Gastrocnemius medialis (tissue), 4 donors: ENCODE results near the gene HADH. TPM values are rescaled to one million over a fixed set of nuclear protein-coding genes. Genes with fewer than 3 reads are reported as not detected.

Experiments
- ATAC-seq, 2 donors: fragments of 150-250 bp; one replicate each; pipeline ENCODE4 v1.9.1; 2016
- DNase-seq, 2 donors: peaks; one replicate each; pipeline ENCODE4 v3.0.0-alpha.2; 2019
- H3K27ac ChIP-seq, 4 donors: fragments of 200-600 bp; sonication (generic); 1 replicate in 1 of 4; 2 replicates in 3 of 4; pipeline ENCODE4 v1.5.1; 2016 to 2018; ENCODE audit warnings: mild to moderate bottlenecking in 2 of 4, moderate library complexity in 1 of 4
- H3K27me3 ChIP-seq, 3 donors: fragments of 200-600 bp; sonication (generic) in 2 of 3; 1 replicate in 1 of 3; 2 replicates in 2 of 3; pipeline versions ENCODE4 v1.5.1 to v1.6.0; 2016 to 2019; ENCODE audit warnings: mild to moderate bottlenecking in 1 of 3, moderate library complexity in 1 of 3
- H3K36me3 ChIP-seq, 2 donors: fragments of 200-600 bp; sonication (generic) in 1 of 2; one replicate each; pipeline ENCODE4 v1.5.1; 2017 to 2018
- H3K4me1 ChIP-seq, 2 donors: fragments of 200-600 bp; sonication (generic) in 1 of 2; one replicate each; pipeline ENCODE4 v1.5.1; 2016 to 2017; ENCODE audit warnings: mild to moderate bottlenecking in 2 of 2
- H3K4me3 ChIP-seq, 4 donors: fragments of 200-600 bp; sonication (generic) in 3 of 4; 1 replicate in 1 of 4; 2 replicates in 3 of 4; pipeline ENCODE4 v1.5.1; 2016 to 2019; ENCODE audit warnings: mild to moderate bottlenecking in 2 of 4
- H3K9me3 ChIP-seq, 3 donors: fragments of 200-600 bp; sonication (generic) in 2 of 3; 1 replicate in 1 of 3; 2 replicates in 2 of 3; pipeline ENCODE4 v1.5.1; 2016 to 2019
- POLR2A ChIP-seq, 2 donors: fragments of 450-650 bp; IDR thresholded peaks; one replicate each; pipeline ENCODE4 v1.6.1; 2017; ENCODE audit warnings: antibody characterized with exemption in 2 of 2, mild to moderate bottlenecking in 2 of 2, moderate library complexity in 2 of 2
- in situ Hi-C, 4 donors: fragments of 200-750 bp; cut with MboI; loops; one replicate each; pipeline versions ENCODE4 v1.15.0 to v1.8.0; 2017; ENCODE audit warnings: low sequenced_read_pairs in 4 of 4
- intact Hi-C: fragments of 100-400 bp; cut with DNase I; formaldehyde crosslinking; loops from one replicate; pipeline ENCODE4 v1.15.1; 2023; ENCODE audit warnings: low total_unique reads
- total RNA-seq, 4 donors: library from RNA; depleted of rRNA; stranded (reverse); fragments of >200 nt; gene quantifications; one replicate each; pipeline versions ENCODE4 v1.1.0 to v1.2.3, GENCODE V29; 2016
- TF ChIP-seq, protein P1 (sequence below), 5 experiments: fragments of 450-650 bp in 3 of 5; fragments of 200-600 bp in 2 of 5; sonication (generic) in 2 of 5; IDR thresholded peaks in 4 of 5; conservative IDR thresholded peaks in 1 of 5; 1 replicate in 4 of 5; 2 replicates in 1 of 5; pipeline ENCODE4 v1.5.1; 2016 to 2019; ENCODE audit warnings: antibody characterized with exemption in 5 of 5, mild to moderate bottlenecking in 3 of 5, moderate library complexity in 3 of 5

Gene HADH
- total RNA-seq, 4 donors from 2014 or later: 78.0 to 137 (median 105) TPM

DNA sequence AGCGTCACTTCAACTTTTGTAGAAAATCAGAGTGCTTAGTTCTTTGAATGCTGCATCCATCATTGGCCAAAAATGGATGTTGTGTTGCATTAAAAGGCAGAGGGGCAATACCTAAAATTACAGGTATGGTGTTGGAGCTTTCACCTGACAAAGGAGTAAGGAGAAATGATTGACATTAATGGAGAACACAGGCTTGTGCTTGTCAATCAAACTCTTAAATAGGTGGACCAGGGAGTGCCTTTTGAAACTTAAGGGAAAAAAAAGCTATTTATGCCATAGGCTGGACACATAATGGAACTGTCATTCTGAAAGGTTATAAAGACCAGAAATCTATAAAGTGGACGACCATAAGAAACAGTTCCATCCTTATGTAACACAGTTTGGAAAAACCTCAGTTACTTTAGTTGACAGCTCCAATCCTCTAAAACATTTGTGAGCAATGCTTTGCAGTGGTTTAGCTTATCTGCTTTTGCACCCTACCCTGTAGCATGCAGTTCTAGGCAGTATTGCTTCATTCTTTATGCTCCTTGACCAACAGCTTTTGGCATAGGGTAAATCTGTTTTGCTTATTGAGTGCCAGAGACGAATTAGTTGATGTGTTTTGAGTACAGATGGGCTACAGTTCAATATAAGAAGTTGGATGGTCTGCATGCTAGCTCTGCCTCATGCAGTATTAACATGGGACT lies 2.4 kb downstream of the HADH start:
- intact Hi-C loops (loop anchor here (2.0 kb wide), 1 partner anchor 17 kb away; no protein-coding TSS in a partner anchor), in situ Hi-C loops (no loop called here)
- H3K27ac ChIP-seq: peak overlapping the region; percentile 92 to 99 (median 96)
- ATAC-seq (no peak), DNase-seq (no peak)
- TF ChIP-seq, protein P1, sequence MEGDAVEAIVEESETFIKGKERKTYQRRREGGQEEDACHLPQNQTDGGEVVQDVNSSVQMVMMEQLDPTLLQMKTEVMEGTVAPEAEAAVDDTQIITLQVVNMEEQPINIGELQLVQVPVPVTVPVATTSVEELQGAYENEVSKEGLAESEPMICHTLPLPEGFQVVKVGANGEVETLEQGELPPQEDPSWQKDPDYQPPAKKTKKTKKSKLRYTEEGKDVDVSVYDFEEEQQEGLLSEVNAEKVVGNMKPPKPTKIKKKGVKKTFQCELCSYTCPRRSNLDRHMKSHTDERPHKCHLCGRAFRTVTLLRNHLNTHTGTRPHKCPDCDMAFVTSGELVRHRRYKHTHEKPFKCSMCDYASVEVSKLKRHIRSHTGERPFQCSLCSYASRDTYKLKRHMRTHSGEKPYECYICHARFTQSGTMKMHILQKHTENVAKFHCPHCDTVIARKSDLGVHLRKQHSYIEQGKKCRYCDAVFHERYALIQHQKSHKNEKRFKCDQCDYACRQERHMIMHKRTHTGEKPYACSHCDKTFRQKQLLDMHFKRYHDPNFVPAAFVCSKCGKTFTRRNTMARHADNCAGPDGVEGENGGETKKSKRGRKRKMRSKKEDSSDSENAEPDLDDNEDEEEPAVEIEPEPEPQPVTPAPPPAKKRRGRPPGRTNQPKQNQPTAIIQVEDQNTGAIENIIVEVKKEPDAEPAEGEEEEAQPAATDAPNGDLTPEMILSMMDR (IDR thresholded peaks at IDR 0.05 in 4 of 5, conservative IDR thresholded peaks at IDR 0.05 in 1 of 5): no peak
- TF ChIP-seq POLR2A (IDR thresholded peaks at IDR 0.05): no peak
- H3K36me3 ChIP-seq: no peaks in the 10 kb centered on the region
- peak overlapping the region; percentile 76 to 91 (median 90) for H3K4me3 ChIP-seq
- H3K9me3 ChIP-seq: no peaks in the 10 kb centered on the region
- H3K27me3 ChIP-seq: no peaks in the 10 kb centered on the region
- peaks cover 57 to 70% of the 10 kb centered on the region in 2 donors for H3K4me1 ChIP-seq

DNA sequence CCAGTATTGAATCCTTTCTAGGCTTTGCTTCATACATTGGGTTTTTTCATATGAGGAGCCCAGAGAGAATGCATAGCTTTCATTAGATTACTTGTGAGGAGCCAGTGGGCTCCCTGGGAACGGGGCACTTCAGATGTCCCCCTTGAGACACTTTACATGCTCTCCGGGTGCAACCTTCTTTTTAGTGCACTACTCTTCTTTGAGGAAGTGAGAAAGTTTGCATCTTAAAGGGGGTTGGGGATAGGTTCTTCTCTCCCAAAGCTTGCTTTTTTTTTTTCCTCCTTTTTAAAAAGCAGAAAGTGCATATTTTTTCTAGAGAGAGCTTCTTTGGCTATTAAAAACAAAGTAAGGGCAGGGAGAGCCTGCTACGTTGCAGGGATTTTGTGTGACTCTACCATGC lies 4.3 kb downstream of the HADH start:
- H3K4me1 ChIP-seq: peaks cover 64 to 80% of the 10 kb centered on the region in 2 donors
- TF ChIP-seq POLR2A (IDR thresholded peaks at IDR 0.05): no peak
- TF ChIP-seq, protein P1 (IDR thresholded peaks at IDR 0.05 in 4 of 5, conservative IDR thresholded peaks at IDR 0.05 in 1 of 5): no peak
- intact Hi-C loops: no loop called here
- H3K36me3 ChIP-seq: no peaks in the 10 kb centered on the region
- H3K27me3 ChIP-seq: no peaks in the 10 kb centered on the region
- ATAC-seq (no peak), DNase-seq (no peak)
- no peaks in the 10 kb centered on the region for H3K9me3 ChIP-seq
- peak overlapping the region in 3 of 4 donors; percentile 5 to 91 (median 27) for H3K4me3 ChIP-seq
- H3K27ac ChIP-seq: peak overlapping the region; percentile 92 to 99 (median 96)
- in situ Hi-C loops: no loop called here

DNA sequence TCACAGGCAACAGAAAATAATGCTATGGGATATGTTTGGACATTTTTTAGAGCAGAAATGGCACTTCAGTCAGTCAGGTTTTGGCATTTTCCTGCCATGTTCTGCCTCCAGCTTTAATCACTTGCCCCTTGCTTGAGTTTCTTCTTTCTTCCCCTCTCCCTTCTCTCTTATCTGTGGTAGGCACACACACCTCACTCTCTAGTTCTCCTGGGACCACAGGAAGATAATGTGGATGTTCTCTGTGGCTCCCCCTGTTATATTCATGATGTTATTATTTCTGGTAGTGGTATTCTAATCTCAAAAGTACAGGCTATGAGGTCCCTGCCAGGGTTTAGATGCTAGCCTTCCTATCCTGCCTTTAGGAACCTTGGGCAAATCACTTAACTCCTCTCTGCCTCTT lies 5.2 kb downstream of the HADH start:
- ATAC-seq (no peak), DNase-seq (no peak)
- Histone ChIP-seq H3K36me3 (no peaks in the 10 kb centered on the region), H3K27ac (peak overlapping the region; percentile 92 to 99 (median 96)), H3K4me1 (peaks cover 71 to 86% of the 10 kb centered on the region in 2 donors), H3K27me3 (no peaks in the 10 kb centered on the region), H3K4me3 (no peak overlapping the region), H3K9me3 (no peaks in the 10 kb centered on the region)
- in situ Hi-C loops (no loop called here), intact Hi-C loops (no loop called here)
- TF ChIP-seq POLR2A (IDR thresholded peaks at IDR 0.05): no peak
- TF ChIP-seq, protein P1 (IDR thresholded peaks at IDR 0.05 in 4 of 5, conservative IDR thresholded peaks at IDR 0.05 in 1 of 5): no peak

DNA sequence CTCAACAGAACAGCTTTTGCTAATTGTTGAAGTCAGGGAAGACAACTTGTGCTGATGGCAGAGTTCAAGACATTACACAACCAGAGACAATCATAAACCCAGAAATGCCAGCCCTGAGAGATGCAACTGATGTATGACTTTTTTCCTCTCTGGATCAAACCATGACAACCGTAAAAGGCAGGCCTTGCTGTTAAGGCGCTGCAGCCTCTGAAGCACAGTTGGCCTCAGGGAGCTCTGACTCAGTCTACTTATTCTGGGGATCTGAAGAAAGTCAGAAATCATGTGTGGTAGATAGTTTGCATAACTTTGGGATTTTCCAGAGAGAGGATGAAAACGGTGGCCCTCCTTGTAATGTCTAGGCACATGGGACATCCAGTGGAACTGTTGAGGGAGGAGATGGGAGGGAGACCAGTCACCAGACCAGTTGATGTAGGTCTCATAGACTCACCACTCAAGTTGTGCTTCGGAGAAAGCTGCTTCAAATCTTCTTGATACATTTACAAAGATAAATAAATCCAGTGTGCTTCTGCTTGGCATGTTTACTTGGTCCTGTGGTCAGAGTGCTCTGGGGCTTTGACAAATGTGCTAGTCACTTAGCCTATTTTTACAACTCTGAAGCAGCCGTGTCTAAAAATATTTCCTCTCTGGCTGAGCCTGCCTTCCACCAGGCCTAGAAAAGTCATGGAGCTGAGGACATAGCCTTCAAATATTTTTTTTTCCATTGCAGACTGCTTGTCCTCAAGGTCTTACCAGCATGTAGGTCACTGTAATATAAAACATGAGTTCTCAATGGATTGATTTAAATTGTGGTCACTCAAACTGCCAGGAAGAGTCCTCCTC lies 7.5 kb downstream of the HADH start:
- H3K4me3 ChIP-seq: peak overlapping the region in 3 of 4 donors; percentile 6 to 33 (median 20)
- ATAC-seq (peak; percentile 87 to 89), DNase-seq (peak; percentile 75 to 77)
- intact Hi-C loops (no loop called here), in situ Hi-C loops (no loop called here)
- H3K27me3 ChIP-seq: no peaks in the 10 kb centered on the region
- H3K4me1 ChIP-seq: peaks cover 87 to 90% of the 10 kb centered on the region in 2 donors
- H3K27ac ChIP-seq: peak overlapping the region; percentile 92 to 99 (median 96)
- no peaks in the 10 kb centered on the region for H3K36me3 ChIP-seq
- TF ChIP-seq, protein P1 (IDR thresholded peaks at IDR 0.05 in 4 of 5, conservative IDR thresholded peaks at IDR 0.05 in 1 of 5): no peak
- peak; percentile 39 to 48 for TF ChIP-seq POLR2A (IDR thresholded peaks at IDR 0.05)
- H3K9me3 ChIP-seq: no peaks in the 10 kb centered on the region
